ENCODE measurements around the gene BUD23. TPM values are rescaled to one million over a fixed set of nuclear protein-coding genes. Genes with fewer than 3 reads are reported as not detected.

BUD23 gene
- total RNA-seq, 1 experiment from 2014 or later = 168 TPM

GRCh38 chr7:73649576-73649975 is 33.8 kb upstream of the BUD23 start:
- DNase-seq (ENCODE audit: low read depth, low spot score) (no peak), ATAC-seq (no peak)
- Histone ChIP-seq H3K27me3 (ENCODE audit: insufficient read depth, low read length) (no peaks in the 10 kb centered on the region), H4K20me1 (ENCODE audit: insufficient read depth) (no peaks in the 10 kb centered on the region), H3K4me1 (ENCODE audit: control insufficient read depth in 1 of 2, insufficient read depth in 2 of 2, low read length in 2 of 2) (peaks cover 13 to 39% of the 10 kb centered on the region in 2 experiments), H3K4me3 (replicated peaks in 1 of 2; ENCODE audit: low read depth in 1 of 2, low read length in 2 of 2) (no peak overlapping the region), H3K9me3 (ENCODE audit: control insufficient read depth in 1 of 2, insufficient read depth in 1 of 2, low read depth in 1 of 2, low read length in 2 of 2) (no peaks in the 10 kb centered on the region), H3K9me2 (ENCODE audit: insufficient read depth) (no peaks in the 10 kb centered on the region), H3K79me2 (ENCODE audit: insufficient read depth, low read length) (no peaks in the 10 kb centered on the region), H2AFZ (ENCODE audit: low read depth, low read length, poor library complexity, severe bottlenecking) (no peak overlapping the region), H3K4me2 (ENCODE audit: low read length) (no peak overlapping the region), H3K9ac (ENCODE audit: low read length) (no peak overlapping the region), H3K27ac (ENCODE audit: low read depth, low read length) (no peak overlapping the region), H3K36me3 (ENCODE audit: control insufficient read depth in 1 of 2, insufficient read depth in 2 of 2, low read length in 2 of 2) (no peaks in the 10 kb centered on the region)
- ChIA-PET POLR2A (no interaction called here), CTCF (no interaction called here), RAD21 (ENCODE audit: low non-redundant PET in 1 of 2, low total read pairs in 2 of 2, uncharacterized antibody in 2 of 2, unreplicated experiment in 2 of 2) (no interaction called here)
- BruUV-seq (replicated peaks) = no TSS peak
- intact Hi-C loops (cut with micrococcal nuclease) = no loop called here
- TF ChIP-seq EGR1 (IDR thresholded peaks at IDR 0.05; ENCODE audit: low read depth) = no peak
- no peak for TF ChIP-seq ZNF274 (IDR thresholded peaks at IDR 0.05; ENCODE audit: low read depth, low read length)
- no peak for TF ChIP-seq YY1 (IDR thresholded peaks at IDR 0.05; ENCODE audit: extremely low read depth, insufficient replicate concordance, low read depth, low read length)
- no peak for TF ChIP-seq POLR2AphosphoS5 (IDR thresholded peaks at IDR 0.05; ENCODE audit: low read depth, low read length)

GRCh38 chr7:73650524-73650923 is 32.9 kb upstream of the BUD23 start:
- Histone ChIP-seq H3K4me1 (ENCODE audit: control insufficient read depth in 1 of 2, insufficient read depth in 2 of 2, low read length in 2 of 2) (peaks cover 13 to 39% of the 10 kb centered on the region in 2 experiments), H3K36me3 (ENCODE audit: control insufficient read depth in 1 of 2, insufficient read depth in 2 of 2, low read length in 2 of 2) (no peaks in the 10 kb centered on the region), H3K27me3 (ENCODE audit: insufficient read depth, low read length) (no peaks in the 10 kb centered on the region), H3K27ac (ENCODE audit: low read depth, low read length) (no peak overlapping the region), H3K4me2 (ENCODE audit: low read length) (no peak overlapping the region), H3K79me2 (ENCODE audit: insufficient read depth, low read length) (no peaks in the 10 kb centered on the region), H4K20me1 (ENCODE audit: insufficient read depth) (no peaks in the 10 kb centered on the region), H2AFZ (ENCODE audit: low read depth, low read length, poor library complexity, severe bottlenecking) (no peak overlapping the region), H3K4me3 (replicated peaks in 1 of 2; ENCODE audit: low read depth in 1 of 2, low read length in 2 of 2) (no peak overlapping the region), H3K9me2 (ENCODE audit: insufficient read depth) (no peaks in the 10 kb centered on the region), H3K9me3 (ENCODE audit: control insufficient read depth in 1 of 2, insufficient read depth in 1 of 2, low read depth in 1 of 2, low read length in 2 of 2) (no peaks in the 10 kb centered on the region), H3K9ac (ENCODE audit: low read length) (no peak overlapping the region)
- CTCF ChIA-PET = no interaction called here
- intact Hi-C loops (cut with micrococcal nuclease) = no loop called here
- no TSS peak for BruUV-seq (replicated peaks)
- ATAC-seq = no peak
- no peak for DNase-seq (ENCODE audit: low read depth, low spot score)
- TF ChIP-seq RAD21 (IDR thresholded peaks at IDR 0.05; ENCODE audit: low read depth) = no peak
- TF ChIP-seq MAX (IDR thresholded peaks at IDR 0.05) = no peak
- TF ChIP-seq EGR1 (IDR thresholded peaks at IDR 0.05; ENCODE audit: low read depth) = no peak
- TF ChIP-seq ATF3 (IDR thresholded peaks at IDR 0.05) = no peak
- TF ChIP-seq SRF (IDR thresholded peaks at IDR 0.05; ENCODE audit: low read depth) = no peak
- TF ChIP-seq ZNF274 (IDR thresholded peaks at IDR 0.05; ENCODE audit: low read depth, low read length) = no peak
- TF ChIP-seq TCF7L2 (IDR thresholded peaks at IDR 0.05; ENCODE audit: borderline replicate concordance, extremely low read depth, insufficient read depth, insufficient read length) = no peak
- TF ChIP-seq EZH2 (IDR thresholded peaks at IDR 0.05) = no peak
- no peak for TF ChIP-seq CBX3 (IDR thresholded peaks at IDR 0.05; ENCODE audit: low read depth)
- TF ChIP-seq SIN3A (IDR thresholded peaks at IDR 0.05; ENCODE audit: low read depth) = no peak
- TF ChIP-seq ZBTB33 (IDR thresholded peaks at IDR 0.05; ENCODE audit: extremely low read depth, insufficient replicate concordance, low read length) = no peak
- TF ChIP-seq ZFX (IDR thresholded peaks at IDR 0.05) = no peak
- TF ChIP-seq SP1 (IDR thresholded peaks at IDR 0.05; ENCODE audit: low read depth) = no peak
- TF ChIP-seq CEBPB (IDR thresholded peaks at IDR 0.05; ENCODE audit: low read depth) = no peak
- TF ChIP-seq POLR2A (IDR thresholded peaks at IDR 0.05; ENCODE audit: borderline replicate concordance, extremely low read depth, insufficient read depth, insufficient read length) = no peak
- RAD21 ChIA-PET (ENCODE audit: low non-redundant PET in 1 of 2, low total read pairs in 2 of 2, uncharacterized antibody in 2 of 2, unreplicated experiment in 2 of 2) = no interaction called here
- POLR2A ChIA-PET = no interaction called here
